Keratinocyte (primary cell): ENCODE results near the gene RFPL2. TPM values are rescaled to one million over a fixed set of nuclear protein-coding genes. Genes with fewer than 3 reads are reported as not detected.

Source experiments
- DNase-seq: peaks from one replicate; pipeline ENCODE4 v3.0.0-alpha.2; 2011; ENCODE audit warnings: low read depth, missing footprints, low spot score
- FAIRE-seq: peaks from 2 replicates; lab custom pipeline; 2011; peaks lifted over from hg19 to GRCh38; lab: Jason Lieb, UNC
- H2AFZ ChIP-seq: 2 replicates; pipeline ENCODE4 v1.6.0; 2012; ENCODE audit warnings: low read length, control low read depth, inconsistent platforms; ENCODE audit not compliant: control insufficient read depth
- H3K27ac ChIP-seq: 2 replicates; pipeline ENCODE4 v1.5.1; 2011; ENCODE audit warnings: low read length; ENCODE audit not compliant: control insufficient read depth, insufficient read depth
- H3K27me3 ChIP-seq: 3 replicates; pipeline ENCODE4 v1.6.0; 2011; ENCODE audit warnings: low read length; ENCODE audit not compliant: control insufficient read depth, insufficient read depth; ENCODE audit errors: extremely low read depth
- H3K36me3 ChIP-seq, 2 experiments: 2 replicates in 1 of 2; 3 replicates in 1 of 2; pipeline ENCODE4 v1.5.1; 2011; ENCODE audit warnings: low read length in 2 of 2, mild to moderate bottlenecking in 1 of 2; ENCODE audit not compliant: control insufficient read depth in 2 of 2, insufficient read depth in 2 of 2; ENCODE audit errors: extremely low read depth in 1 of 2
- H3K4me1 ChIP-seq: 3 replicates; pipeline ENCODE4 v1.5.1; 2011; ENCODE audit warnings: low read length; ENCODE audit not compliant: control insufficient read depth, insufficient read depth; ENCODE audit errors: extremely low read depth
- H3K4me2 ChIP-seq: 3 replicates; pipeline ENCODE4 v1.6.0; 2011; ENCODE audit warnings: low read depth, low read length; ENCODE audit not compliant: control insufficient read depth, insufficient read depth; ENCODE audit errors: extremely low read depth
- H3K4me3 ChIP-seq, 3 experiments: fragments of 200-600 bp in 1 of 3; sonication (generic) in 1 of 3; 2 replicates in 2 of 3; 3 replicates in 1 of 3; pipeline ENCODE4 v1.5.1; 2011 to 2016; ENCODE audit warnings: low read length in 3 of 3, mild to moderate bottlenecking in 3 of 3, control low read depth in 2 of 3, inconsistent platforms in 1 of 3, low read depth in 1 of 3, mixed read lengths in 1 of 3, mixed run types in 1 of 3, moderate library complexity in 1 of 3; ENCODE audit not compliant: control insufficient read depth in 2 of 3, insufficient read depth in 2 of 3; ENCODE audit errors: extremely low read depth in 1 of 3
- H3K79me2 ChIP-seq: 2 replicates; pipeline ENCODE4 v1.6.0; 2012; ENCODE audit warnings: low read length; ENCODE audit not compliant: control insufficient read depth, insufficient read depth
- H3K9ac ChIP-seq: 3 replicates; pipeline ENCODE4 v1.6.0; 2011; ENCODE audit warnings: low read length; ENCODE audit not compliant: control insufficient read depth, insufficient read depth; ENCODE audit errors: extremely low read depth
- H3K9me1 ChIP-seq: 3 replicates; pipeline ENCODE4 v1.6.0; 2011; ENCODE audit warnings: low read length; ENCODE audit not compliant: control insufficient read depth, insufficient read depth; ENCODE audit errors: extremely low read depth
- H3K9me3 ChIP-seq: 2 replicates; pipeline ENCODE4 v1.5.1; 2012; ENCODE audit warnings: low read depth, low read length; ENCODE audit not compliant: control insufficient read depth
- H4K20me1 ChIP-seq: 3 replicates; pipeline ENCODE4 v1.6.0; 2011; ENCODE audit warnings: low read length; ENCODE audit not compliant: control insufficient read depth, insufficient read depth; ENCODE audit errors: extremely low read depth
- EZH2 ChIP-seq: IDR thresholded peaks from one replicate; pipeline ENCODE4 v1.6.1; 2012; ENCODE audit warnings: inconsistent platforms, mild to moderate bottlenecking, low read length, moderate library complexity
- dilution Hi-C: fragments of 300-500 bp; cut with MboI; formaldehyde crosslinking; loops from one replicate; pipeline ENCODE4 v1.7.0; 2020; ENCODE audit warnings: low sequenced_read_pairs; ENCODE audit not compliant: extremely low pct_ligation_motif_present
- polyA plus RNA-seq, 5 experiments: library from polyadenylated mRNA; depleted of rRNA in 3 of 5; stranded (reverse) in 3 of 5; stranded (forward) in 1 of 5; unstranded in 1 of 5; fragments of >200 nt; gene quantifications; 1 replicate in 1 of 5; 2 replicates in 3 of 5; 3 replicates in 1 of 5; pipeline versions ENCODE4 v1.2.1 to v1.2.3, GENCODE V29; 2011 to 2012; ENCODE audit warnings: missing spikeins in 2 of 5, low read depth in 1 of 5, low replicate concordance in 1 of 5
- TF ChIP-seq, protein P1 (sequence below), 3 experiments: IDR thresholded peaks in 1 of 3; conservative IDR thresholded peaks in 1 of 3; optimal IDR thresholded peaks in 1 of 3; 2 replicates in 2 of 3; 3 replicates in 1 of 3; pipeline versions ENCODE3 to v1.5.1; 2011; ENCODE audit warnings: low read length in 3 of 3, mild to moderate bottlenecking in 3 of 3, moderate library complexity in 2 of 3, control low read depth in 1 of 3, inconsistent platforms in 1 of 3; ENCODE audit not compliant: insufficient read depth in 2 of 3; ENCODE audit errors: extremely low read depth in 1 of 3

The RFPL2 gene
- polyA plus RNA-seq, 1 donor (not counting 4 experiments of a cell fraction or from before 2014, with no cell fraction given), result not detected

DNA sequence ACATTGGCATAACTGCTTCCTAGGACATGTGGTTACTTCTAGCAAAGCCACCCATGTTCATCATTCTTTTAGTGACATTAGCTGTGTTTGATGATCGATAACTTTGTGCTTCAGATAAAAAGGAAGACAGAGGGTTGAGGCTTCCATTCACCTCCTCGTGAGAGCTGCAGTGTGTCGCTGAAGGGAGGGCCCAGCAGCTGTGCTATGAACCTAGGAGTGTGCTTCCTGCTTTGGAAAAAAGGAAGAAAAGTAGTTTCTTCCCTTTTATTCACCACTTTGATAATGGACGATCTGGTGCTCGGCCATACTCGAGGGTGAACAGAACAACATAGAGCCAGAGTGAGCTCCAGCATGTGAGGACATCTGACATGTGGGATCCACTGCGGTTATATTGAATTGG is 6.1 kb upstream of the RFPL2 start:
- dilution Hi-C loops, result no loop called here
- H3K9me1 ChIP-seq, result no peaks in the 10 kb centered on the region

DNA sequence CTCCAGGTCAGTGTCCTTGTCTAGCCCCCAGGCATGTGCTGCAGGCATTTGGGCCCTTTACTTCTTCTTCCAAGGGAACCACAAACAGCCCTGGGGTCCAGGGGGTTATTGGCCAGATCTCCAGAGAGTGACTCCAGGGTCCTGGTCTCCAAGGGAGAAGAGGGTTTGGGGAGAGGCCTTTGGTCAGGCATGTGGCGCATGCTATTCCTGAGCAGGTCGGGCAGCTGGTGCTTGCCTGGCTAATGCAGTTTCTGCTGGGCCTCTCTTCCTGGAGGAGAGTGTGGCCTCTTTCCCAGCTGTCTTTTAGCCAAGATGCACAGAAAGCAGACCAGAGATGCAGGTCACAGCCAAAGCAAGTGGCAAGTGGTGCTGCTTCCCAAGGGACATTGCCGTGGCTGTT is 3.8 kb upstream of the RFPL2 start:
- dilution Hi-C loops, result no loop called here
- Histone ChIP-seq H3K27me3 (peaks cover 3% of the 10 kb centered on the region), H3K4me3 (no peak overlapping the region), H3K4me1 (no peaks in the 10 kb centered on the region), H2AFZ (no peak overlapping the region), H3K9me1 (no peaks in the 10 kb centered on the region), H3K36me3 (no peaks in the 10 kb centered on the region), H3K27ac (no peak overlapping the region), H3K79me2 (no peaks in the 10 kb centered on the region), H3K4me2 (no peak overlapping the region), H4K20me1 (no peaks in the 10 kb centered on the region), H3K9ac (no peak overlapping the region), H3K9me3 (no peaks in the 10 kb centered on the region)
- no peak for TF ChIP-seq EZH2
- TF ChIP-seq, protein P1, sequence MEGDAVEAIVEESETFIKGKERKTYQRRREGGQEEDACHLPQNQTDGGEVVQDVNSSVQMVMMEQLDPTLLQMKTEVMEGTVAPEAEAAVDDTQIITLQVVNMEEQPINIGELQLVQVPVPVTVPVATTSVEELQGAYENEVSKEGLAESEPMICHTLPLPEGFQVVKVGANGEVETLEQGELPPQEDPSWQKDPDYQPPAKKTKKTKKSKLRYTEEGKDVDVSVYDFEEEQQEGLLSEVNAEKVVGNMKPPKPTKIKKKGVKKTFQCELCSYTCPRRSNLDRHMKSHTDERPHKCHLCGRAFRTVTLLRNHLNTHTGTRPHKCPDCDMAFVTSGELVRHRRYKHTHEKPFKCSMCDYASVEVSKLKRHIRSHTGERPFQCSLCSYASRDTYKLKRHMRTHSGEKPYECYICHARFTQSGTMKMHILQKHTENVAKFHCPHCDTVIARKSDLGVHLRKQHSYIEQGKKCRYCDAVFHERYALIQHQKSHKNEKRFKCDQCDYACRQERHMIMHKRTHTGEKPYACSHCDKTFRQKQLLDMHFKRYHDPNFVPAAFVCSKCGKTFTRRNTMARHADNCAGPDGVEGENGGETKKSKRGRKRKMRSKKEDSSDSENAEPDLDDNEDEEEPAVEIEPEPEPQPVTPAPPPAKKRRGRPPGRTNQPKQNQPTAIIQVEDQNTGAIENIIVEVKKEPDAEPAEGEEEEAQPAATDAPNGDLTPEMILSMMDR (optimal IDR thresholded peaks at IDR 0.05 in 1 of 3, IDR thresholded peaks at IDR 0.05 in 1 of 3, conservative IDR thresholded peaks at IDR 0.05 in 1 of 3; ENCODE audit: extremely low read depth in 1 of 3, insufficient read depth in 2 of 3, low read length in 3 of 3), result no peak
- no peak for DNase-seq
- no peak for FAIRE-seq

More for the DNA sequence above, 6.1 kb upstream of the RFPL2 start:
- no peaks in the 10 kb centered on the region for H3K27me3 ChIP-seq
- FAIRE-seq, result no peak
- no peaks in the 10 kb centered on the region for H3K9me3 ChIP-seq
- no peak overlapping the region for H3K27ac ChIP-seq
- no peaks in the 10 kb centered on the region for H3K36me3 ChIP-seq
- no peaks in the 10 kb centered on the region for H3K4me1 ChIP-seq
- DNase-seq, result no peak
- no peak overlapping the region for H2AFZ ChIP-seq
- no peaks in the 10 kb centered on the region for H4K20me1 ChIP-seq
- no peak overlapping the region for H3K4me2 ChIP-seq
- no peak overlapping the region for H3K4me3 ChIP-seq
- TF ChIP-seq EZH2, result no peak
- H3K79me2 ChIP-seq, result no peaks in the 10 kb centered on the region
- no peak overlapping the region for H3K9ac ChIP-seq

DNA sequence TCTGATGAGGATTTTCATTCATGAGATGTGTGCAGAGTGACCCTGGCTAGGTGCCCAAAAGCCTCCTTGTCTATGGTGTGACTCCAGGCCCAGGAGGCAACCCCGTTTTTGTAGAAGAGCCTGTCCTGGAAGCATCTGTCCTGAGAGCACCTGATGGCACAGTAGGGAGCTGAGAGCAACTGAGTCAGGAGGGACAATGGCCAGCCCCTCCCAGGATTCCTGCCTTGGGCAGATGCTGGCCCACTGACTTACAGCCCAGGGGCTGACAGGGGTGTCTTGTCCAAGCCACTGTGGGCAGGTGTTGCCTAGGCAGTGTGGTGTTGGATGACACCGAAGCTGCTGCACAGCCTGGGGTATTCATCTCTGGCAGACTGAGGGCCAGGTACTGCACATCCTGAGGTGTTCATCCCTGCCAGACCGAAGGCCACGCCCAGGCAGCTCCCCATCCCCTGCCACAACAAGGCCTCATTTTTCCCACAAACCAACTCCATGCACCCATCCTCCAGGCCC is 3.2 kb upstream of the RFPL2 start:
- H3K27ac ChIP-seq, result no peak overlapping the region
- no peaks in the 10 kb centered on the region for H3K9me3 ChIP-seq
- no peak overlapping the region for H3K4me3 ChIP-seq
- H3K9ac ChIP-seq, result no peak overlapping the region
- H3K79me2 ChIP-seq, result no peaks in the 10 kb centered on the region
- TF ChIP-seq, protein P1 (optimal IDR thresholded peaks at IDR 0.05 in 1 of 3, IDR thresholded peaks at IDR 0.05 in 1 of 3, conservative IDR thresholded peaks at IDR 0.05 in 1 of 3; ENCODE audit: extremely low read depth in 1 of 3, insufficient read depth in 2 of 3, low read length in 3 of 3), result no peak
- TF ChIP-seq EZH2, result no peak
- DNase-seq (no peak), FAIRE-seq (no peak)
- no peak overlapping the region for H3K4me2 ChIP-seq
- H3K4me1 ChIP-seq, result no peaks in the 10 kb centered on the region
- no peak overlapping the region for H2AFZ ChIP-seq
- dilution Hi-C loops, result no loop called here
- no peaks in the 10 kb centered on the region for H3K36me3 ChIP-seq
- no peaks in the 10 kb centered on the region for H4K20me1 ChIP-seq
- H3K27me3 ChIP-seq, result peaks cover 10% of the 10 kb centered on the region
- no peaks in the 10 kb centered on the region for H3K9me1 ChIP-seq
